ENCODE measurements around the gene ARHGAP22. TPM values are rescaled to one million over a fixed set of nuclear protein-coding genes. Genes with fewer than 3 reads are reported as not detected.

The ARHGAP22 gene
- total and polyA plus RNA-seq, 2 experiments from 2014 or later = 4.8 to 10.7 TPM

- TF ChIP-seq ZNF462 (CRISPR knock-in tag; IDR thresholded peaks at IDR 0.05) (no peak), STAT1 (IDR thresholded peaks at IDR 0.05; ENCODE audit: unreplicated experiment) (no peak)
Observed at GRCh38 chr10:48606530-48607355, 1.9 kb upstream of the ARHGAP22 start (continued).

GRCh38 chr10:48605786-48606529 lies 1.1 kb upstream of the ARHGAP22 start:
- ATAC-seq (no peak), DNase-seq (ENCODE audit: low spot score) (no peak)
- peaks cover 29% of the 10 kb centered on the region for H3K27me3 Mint-ChIP-seq (ENCODE audit: insufficient read depth, low read depth, poor library complexity)
- no peak overlapping the region for H2AFZ ChIP-seq
- H3K4me1 Mint-ChIP-seq = peaks cover 22% of the 10 kb centered on the region
- H3K4me3 Mint-ChIP-seq = no peak overlapping the region; the same call in 2 of the 3 replicates
- no peak overlapping the region for H3K4me3 ChIP-seq
- no peaks in the 10 kb centered on the region for H3K36me3 ChIP-seq (ENCODE audit: insufficient read depth)
- no peaks in the 10 kb centered on the region for H4K20me1 ChIP-seq (replicated peaks; ENCODE audit: insufficient read depth)
- no peaks in the 10 kb centered on the region for H3K9me2 ChIP-seq (ENCODE audit: insufficient read depth)
- H3K27me3 ChIP-seq (ENCODE audit: insufficient read depth) = peaks cover 29% of the 10 kb centered on the region
- no peaks in the 10 kb centered on the region for H3K36me3 Mint-ChIP-seq (ENCODE audit: low read depth)
- H3K4me2 ChIP-seq = peak overlapping the region; percentile 89; the same call in 1 of the 2 replicates
- H3K79me2 ChIP-seq (replicated peaks; ENCODE audit: insufficient read depth) = no peaks in the 10 kb centered on the region; the same call in 1 of the 2 replicates
- H3K27ac Mint-ChIP-seq = no peak overlapping the region
- H3K9me3 Mint-ChIP-seq = no peaks in the 10 kb centered on the region
- H3F3A ChIP-seq (replicated peaks; ENCODE audit: low read depth) = no peaks in the 10 kb centered on the region
- no peak overlapping the region for H3K27ac ChIP-seq (ENCODE audit: low read depth)
- H3K4me1 ChIP-seq (ENCODE audit: insufficient read depth) = peaks cover 23% of the 10 kb centered on the region; the same call in 1 of the 2 replicates
- TF ChIP-seq STAT1 (IDR thresholded peaks at IDR 0.05; ENCODE audit: unreplicated experiment) (no peak), EZH2phosphoT487 (IDR thresholded peaks at IDR 0.05; ENCODE audit: unreplicated experiment) (no peak), NANOG (IDR thresholded peaks at IDR 0.05; ENCODE audit: borderline replicate concordance) (no peak), REST (IDR thresholded peaks at IDR 0.05; ENCODE audit: unreplicated experiment) (no peak), ZNF114 (CRISPR knock-in tag; IDR thresholded peaks at IDR 0.05) (no peak), ETS1 (IDR thresholded peaks at IDR 0.05) (no peak), EZH2 (IDR thresholded peaks at IDR 0.05; ENCODE audit: low read depth, unreplicated experiment) (no peak), JUNB (IDR thresholded peaks at IDR 0.05; ENCODE audit: unreplicated experiment) (no peak), CTCF (conservative IDR thresholded peaks at IDR 0.05; ENCODE audit: low read depth in 2 of 2) (no peak)

Measured in GM23338 (cell line).